Body of pancreas (tissue), 4 donors: ENCODE data around the gene CNNM3. TPM values are rescaled to one million over a fixed set of nuclear protein-coding genes. Genes with fewer than 3 reads are reported as not detected.

Experiments used
- ATAC-seq: fragments of 150-250 bp; one replicate; pipeline ENCODE4 v1.9.1; 2016
- DNase-seq, 4 donors: peaks; one replicate each; pipeline ENCODE4 v3.0.0-alpha.2; 2019
- H3K27ac ChIP-seq, 4 donors: fragments of 200-600 bp; sonication (generic); 1 replicate in 3 of 4; 2 replicates in 1 of 4; pipeline versions ENCODE4 v1.5.1 to v1.6.1; 2016 to 2019; ENCODE audit warnings: mild to moderate bottlenecking in 1 of 4, mixed read lengths in 1 of 4, moderate library complexity in 1 of 4
- H3K27me3 ChIP-seq, 2 donors: fragments of 200-600 bp; sonication (generic); one replicate each; pipeline ENCODE4 v1.6.0; 2016; ENCODE audit warnings: mild to moderate bottlenecking in 1 of 2
- H3K36me3 ChIP-seq, 2 donors: fragments of 200-600 bp; sonication (generic); replicated peaks in 1 of 2; 2 replicates each; pipeline ENCODE4 v1.5.1; 2016; ENCODE audit warnings: low read depth in 2 of 2; ENCODE audit not compliant: insufficient read depth in 1 of 2
- H3K4me1 ChIP-seq: fragments of 200-600 bp; sonication (generic); one replicate; pipeline ENCODE4 v1.6.0; 2016
- H3K4me3 ChIP-seq, 2 donors: fragments of 200-600 bp; sonication (generic); 1 replicate in 1 of 2; 2 replicates in 1 of 2; pipeline ENCODE4 v1.5.1; 2016 to 2019
- H3K9me3 ChIP-seq, 3 donors: fragments of 200-600 bp; sonication (generic); 1 replicate in 2 of 3; 2 replicates in 1 of 3; pipeline ENCODE4 v1.5.1; 2016
- POLR2A ChIP-seq, 3 donors: fragments of 450-650 bp; IDR thresholded peaks; one replicate each; pipeline ENCODE4 v1.6.1; 2016; ENCODE audit warnings: antibody characterized with exemption in 3 of 3, mild to moderate bottlenecking in 2 of 3
- WGBS, 2 donors: methylation state at CpG; one replicate each; pipeline ENCODE4 v1.1.5; 2017; 5-methylcytosine and 5-hydroxymethylcytosine counted together
- intact Hi-C: fragments of 100-400 bp; cut with DNase I; formaldehyde crosslinking; loops from one replicate; pipeline ENCODE4 v1.15.1; 2023
- total RNA-seq, 2 donors: library from RNA; depleted of rRNA; stranded (reverse); fragments of >200 nt; gene quantifications; one replicate each; pipeline ENCODE4 v1.1.0, GENCODE V29; 2016
- TF ChIP-seq, protein P1 (sequence below), 7 experiments: fragments of 450-650 bp in 4 of 7; fragments of 200-600 bp in 3 of 7; sonication (generic) in 3 of 7; IDR thresholded peaks; one replicate each; pipeline ENCODE4 v1.5.1; 2016 to 2019; ENCODE audit warnings: antibody characterized with exemption in 7 of 7

Gene CNNM3
- total RNA-seq, 2 donors from 2014 or later: 18.2 to 57.7 TPM

DNA sequence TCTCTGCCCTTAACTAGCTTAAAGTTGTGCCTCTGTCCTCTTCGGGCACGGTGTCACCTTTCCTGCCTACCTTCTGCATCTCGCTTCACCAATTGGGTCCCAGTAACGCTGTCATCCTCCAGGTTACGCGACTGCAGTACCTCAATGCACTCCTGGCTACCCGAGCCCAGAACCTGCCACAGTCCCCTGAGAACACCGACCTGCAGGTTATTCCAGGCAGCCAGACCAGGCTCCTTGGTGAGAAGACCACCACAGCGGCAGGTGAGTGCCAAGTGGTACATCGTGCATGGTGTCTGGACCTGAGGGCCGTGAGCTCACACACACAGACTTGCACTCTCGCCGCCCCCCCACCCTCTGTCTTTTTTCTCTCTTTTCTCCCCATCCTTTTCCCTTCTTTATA, 12.8 kb downstream of the CNNM3 start:
- no peaks in the 10 kb centered on the region for H3K27me3 ChIP-seq
- no peaks in the 10 kb centered on the region for H3K9me3 ChIP-seq
- no peak for DNase-seq
- no peak for TF ChIP-seq POLR2A (IDR thresholded peaks at IDR 0.05)
- TF ChIP-seq, protein P1, sequence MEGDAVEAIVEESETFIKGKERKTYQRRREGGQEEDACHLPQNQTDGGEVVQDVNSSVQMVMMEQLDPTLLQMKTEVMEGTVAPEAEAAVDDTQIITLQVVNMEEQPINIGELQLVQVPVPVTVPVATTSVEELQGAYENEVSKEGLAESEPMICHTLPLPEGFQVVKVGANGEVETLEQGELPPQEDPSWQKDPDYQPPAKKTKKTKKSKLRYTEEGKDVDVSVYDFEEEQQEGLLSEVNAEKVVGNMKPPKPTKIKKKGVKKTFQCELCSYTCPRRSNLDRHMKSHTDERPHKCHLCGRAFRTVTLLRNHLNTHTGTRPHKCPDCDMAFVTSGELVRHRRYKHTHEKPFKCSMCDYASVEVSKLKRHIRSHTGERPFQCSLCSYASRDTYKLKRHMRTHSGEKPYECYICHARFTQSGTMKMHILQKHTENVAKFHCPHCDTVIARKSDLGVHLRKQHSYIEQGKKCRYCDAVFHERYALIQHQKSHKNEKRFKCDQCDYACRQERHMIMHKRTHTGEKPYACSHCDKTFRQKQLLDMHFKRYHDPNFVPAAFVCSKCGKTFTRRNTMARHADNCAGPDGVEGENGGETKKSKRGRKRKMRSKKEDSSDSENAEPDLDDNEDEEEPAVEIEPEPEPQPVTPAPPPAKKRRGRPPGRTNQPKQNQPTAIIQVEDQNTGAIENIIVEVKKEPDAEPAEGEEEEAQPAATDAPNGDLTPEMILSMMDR (IDR thresholded peaks at IDR 0.05): no peak
- ATAC-seq: no peak
- peaks cover 13 to 25% of the 10 kb centered on the region in 2 donors for H3K36me3 ChIP-seq
- intact Hi-C loops: no loop called here
- WGBS, 2 donors: 92 to 95% methylated on average over 11 to 13 of the region's 13 CpGs
- H3K27ac ChIP-seq: no peak overlapping the region
- no peak overlapping the region for H3K4me3 ChIP-seq
- H3K4me1 ChIP-seq: peaks cover 43% of the 10 kb centered on the region

DNA sequence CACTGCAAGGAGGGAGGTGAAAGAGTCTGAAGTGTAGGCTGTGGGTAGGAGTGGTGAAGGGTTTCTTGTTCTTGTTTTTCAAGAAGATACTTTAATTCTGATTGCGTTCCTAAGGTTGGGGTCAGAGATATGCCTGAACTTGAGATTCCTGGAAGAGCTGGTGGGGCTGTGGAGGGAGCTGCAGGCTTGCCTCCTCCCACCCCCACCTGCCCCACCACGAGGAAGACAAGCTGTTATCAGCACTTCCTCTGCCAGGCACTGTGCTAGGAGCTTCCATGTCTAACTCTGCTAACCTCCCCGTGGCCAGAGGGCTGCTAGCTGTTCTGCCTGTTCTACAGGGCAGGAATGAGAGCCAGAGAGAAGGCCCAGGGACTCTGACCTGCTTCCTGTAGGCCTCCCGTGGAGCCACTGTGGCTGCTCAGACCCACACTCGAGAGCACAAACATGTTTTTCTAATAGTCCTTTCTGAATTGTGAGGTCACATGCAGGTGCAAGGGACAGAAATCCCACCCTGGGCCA, 14.0 kb downstream of the CNNM3 start:
- H3K4me3 ChIP-seq: no peak overlapping the region
- DNase-seq: no peak
- peaks cover 13 to 25% of the 10 kb centered on the region in 2 donors for H3K36me3 ChIP-seq
- no peak for ATAC-seq
- H3K27ac ChIP-seq: peak overlapping the region in 2 of 4 donors; percentile 36 to 87
- 67 to 74% methylated on average over 4 to 5 of the region's 5 CpGs for WGBS, 2 donors
- peaks cover 33% of the 10 kb centered on the region for H3K4me1 ChIP-seq
- no peaks in the 10 kb centered on the region for H3K27me3 ChIP-seq
- TF ChIP-seq, protein P1 (IDR thresholded peaks at IDR 0.05): no peak
- no peak for TF ChIP-seq POLR2A (IDR thresholded peaks at IDR 0.05)
- H3K9me3 ChIP-seq: no peaks in the 10 kb centered on the region
- intact Hi-C loops: no loop called here

DNA sequence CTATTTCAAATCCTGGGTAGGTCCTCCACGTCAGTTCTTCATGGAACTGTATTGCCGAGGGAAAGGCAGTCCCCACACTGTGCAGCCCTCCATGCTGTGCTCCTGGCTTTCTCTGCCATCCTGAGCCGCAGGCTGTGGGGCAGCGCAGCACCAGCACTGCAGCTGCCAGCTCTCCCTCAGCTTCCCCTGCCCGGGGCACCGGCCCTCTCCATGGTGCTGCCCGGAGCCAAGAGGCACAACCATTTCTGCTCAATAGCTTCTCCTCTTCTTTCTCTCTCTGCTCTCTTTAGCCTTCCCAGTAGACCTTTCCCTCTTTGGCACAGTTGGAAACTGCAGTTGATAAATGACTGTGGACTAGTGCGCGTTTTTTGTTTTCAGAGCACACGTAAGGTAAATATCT, 15.6 kb downstream of the CNNM3 start:
- Histone ChIP-seq H3K9me3 (no peaks in the 10 kb centered on the region), H3K27ac (peak overlapping the region; percentile 62 to 87 (median 74)), H3K36me3 (peaks cover 13 to 21% of the 10 kb centered on the region in 2 donors), H3K27me3 (no peaks in the 10 kb centered on the region), H3K4me1 (peaks cover 33% of the 10 kb centered on the region), H3K4me3 (no peak overlapping the region)
- ATAC-seq (peak; percentile 52), DNase-seq (peak; percentile 63 to 73 (median 69))
- intact Hi-C loops: no loop called here
- TF ChIP-seq, protein P1 (IDR thresholded peaks at IDR 0.05): no peak
- TF ChIP-seq POLR2A (IDR thresholded peaks at IDR 0.05): no peak
- WGBS, 2 donors: 12 to 22% methylated on average over 9 to 10 of the region's 10 CpGs

DNA sequence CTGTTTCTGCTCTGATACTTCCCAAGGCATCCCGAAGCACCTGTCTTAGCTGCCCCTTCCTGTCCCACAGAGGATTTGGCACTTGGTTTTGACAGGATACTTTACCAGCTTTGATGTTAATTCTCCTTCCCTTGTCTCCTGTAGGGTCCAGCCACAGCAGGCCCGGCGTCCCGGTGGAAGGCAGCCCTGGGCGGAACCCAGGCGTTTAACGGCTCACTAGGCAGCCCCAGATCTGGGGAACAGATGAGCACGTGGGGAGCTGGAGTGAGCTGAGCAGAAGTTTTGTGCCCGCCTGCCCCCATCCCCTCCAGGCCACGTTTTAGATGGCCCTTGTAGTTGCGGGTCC, 16.3 kb downstream of the CNNM3 start:
- H3K27ac ChIP-seq: peak overlapping the region; percentile 62 to 87 (median 74)

More for the DNA sequence above, 16.3 kb downstream of the CNNM3 start:
- 45 to 50% methylated on average over 9 to 11 of the region's 11 CpGs for WGBS, 2 donors
- Histone ChIP-seq H3K4me1 (peaks cover 33% of the 10 kb centered on the region), H3K9me3 (no peaks in the 10 kb centered on the region), H3K27me3 (no peaks in the 10 kb centered on the region), H3K4me3 (no peak overlapping the region), H3K36me3 (peaks cover 13 to 17% of the 10 kb centered on the region in 2 donors)
- TF ChIP-seq POLR2A (IDR thresholded peaks at IDR 0.05): no peak
- TF ChIP-seq, protein P1 (IDR thresholded peaks at IDR 0.05): no peak
- ATAC-seq: no peak
- DNase-seq: no peak
- intact Hi-C loops: no loop called here
